Activated CD8-positive, alpha-beta memory T cell treated with anti-CD3 and anti-CD28 coated beads, Interleukin-2, amount 50 U/mL, for 24 hours (primary cell): ENCODE data around the gene ALPI.

ENCODE experiments used
- DNase-seq: peaks from one replicate; pipeline ENCODE4 v3.0.0-alpha.2; 2020; ENCODE audit errors: extremely low read depth

The ALPI gene

GRCh38 chr2:232501331-232501771 is 45.4 kb downstream of the ALPI start:
- no peak for DNase-seq

GRCh38 chr2:232501794-232502390 is 45.9 kb downstream of the ALPI start:
- no peak for DNase-seq

- DNase-seq = no peak
Observed at GRCh38 chr2:232502511-232502910, 46.6 kb downstream of the ALPI start.

- no peak for DNase-seq
Observed at GRCh38 chr2:232502911-232503808, 47.2 kb downstream of the ALPI start.

DNA sequence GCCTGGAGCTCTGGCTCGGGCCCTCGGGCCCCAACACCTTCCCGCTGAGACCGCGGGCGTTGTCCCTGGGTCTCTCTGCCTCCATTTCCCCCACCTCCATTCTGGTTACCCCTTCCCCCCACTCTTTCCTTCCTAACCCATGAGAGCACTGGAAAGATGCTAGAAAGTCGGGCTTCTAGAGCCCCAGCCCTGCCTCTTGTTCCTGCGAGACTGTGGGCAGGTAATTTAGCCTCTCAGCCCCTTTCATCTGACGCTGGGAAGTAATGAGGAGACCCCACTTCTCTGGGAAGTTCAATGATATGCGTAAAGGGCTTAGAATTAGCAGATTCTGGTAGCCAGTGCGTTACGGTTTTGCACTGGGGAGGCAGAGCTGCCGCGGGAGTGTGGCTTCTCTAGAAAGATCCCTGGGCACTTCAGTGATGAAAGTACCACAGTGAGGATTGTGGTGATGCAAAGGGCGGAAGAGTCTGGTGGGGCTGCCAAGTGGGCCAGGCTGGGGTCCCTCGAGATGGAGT is 47.9 kb downstream of the ALPI start:
- DNase-seq = no peak

DNA sequence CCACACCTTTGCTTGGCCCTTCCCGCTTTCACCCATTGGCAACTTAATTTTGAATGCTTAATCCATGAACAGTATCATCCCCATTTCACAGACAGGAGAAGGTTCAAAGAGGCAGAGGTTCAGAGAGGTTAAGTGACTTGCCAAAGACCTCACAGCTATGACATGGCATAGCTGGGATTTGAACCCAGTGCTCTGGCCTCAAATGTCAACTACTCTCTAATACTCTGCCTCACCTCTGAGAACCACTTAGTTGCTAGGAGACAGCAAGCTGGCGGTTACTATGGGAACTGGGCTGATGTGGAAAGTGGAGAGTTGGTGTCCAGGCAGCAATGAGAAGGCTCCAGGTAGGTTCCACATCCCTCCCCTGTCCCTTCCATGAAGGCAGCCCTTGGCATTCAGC is 48.5 kb downstream of the ALPI start:
- DNase-seq = no peak

GRCh38 chr2:232505856-232506255 is 49.9 kb downstream of the ALPI start:
- no peak for DNase-seq

DNA sequence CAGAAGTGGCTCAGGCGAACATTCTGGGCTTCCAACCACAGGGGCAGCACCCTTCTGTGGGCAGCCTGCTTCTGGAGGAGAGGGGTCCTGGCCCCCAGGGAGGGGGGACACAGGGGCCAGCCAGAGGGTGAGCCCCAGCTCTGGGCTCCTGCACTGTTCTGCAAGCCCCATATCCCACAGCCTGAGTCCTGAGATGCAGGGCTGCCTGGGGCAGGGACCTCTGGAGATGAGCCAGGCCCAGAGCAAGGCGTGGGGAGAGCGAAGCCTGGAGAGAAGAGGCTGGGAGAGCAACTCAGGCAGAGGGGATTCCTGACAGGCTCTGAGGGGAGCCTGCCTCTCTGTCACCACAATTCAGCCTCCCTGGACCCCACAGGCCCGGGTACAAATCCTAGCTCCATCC is 50.8 kb downstream of the ALPI start:
- DNase-seq = no peak

DNA sequence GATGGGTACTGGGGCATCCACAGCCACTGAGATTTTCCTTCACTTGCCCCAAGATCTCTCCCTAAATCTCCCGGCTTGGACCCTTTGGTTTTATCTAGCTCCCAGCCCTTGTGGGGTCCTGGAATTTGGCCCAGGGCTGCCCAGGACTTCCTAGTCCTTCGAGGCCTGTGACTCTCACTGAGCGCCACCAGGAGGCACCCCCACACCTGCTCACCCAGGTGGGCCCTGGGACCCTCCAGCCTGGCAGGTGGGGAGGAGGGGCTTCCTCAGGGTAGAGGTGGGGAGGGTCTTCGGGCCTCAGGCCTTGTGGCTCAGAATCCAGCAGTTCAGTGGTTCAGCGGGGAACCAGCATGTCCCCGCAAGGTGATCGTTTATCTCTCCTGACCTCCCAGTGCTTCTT is 52.3 kb downstream of the ALPI start:
- no peak for DNase-seq
